Stimulated activated CD8-positive, alpha-beta memory T cell treated with anti-CD3 and anti-CD28 coated beads, Interleukin-15, amount 100 ng/mL, for 24 hours (primary cell): Measurements from ENCODE around the gene ANO10.
"Not testable (repeated sequence)": the region's sequence is repeated elsewhere in the genome, so short reads cannot be mapped to it uniquely, and the experiment has no call there.

Source experiments
- DNase-seq: peaks from one replicate; pipeline ENCODE4 v3.0.0-alpha.2; 2020; ENCODE audit warnings: low read depth

Gene ANO10

GRCh38 chr3:43518515-43518914 is 103.3 kb downstream of the ANO10 start:
- not testable (repeated sequence) for DNase-seq

GRCh38 chr3:43515970-43516635 is 105.7 kb downstream of the ANO10 start:
- DNase-seq = no peak

GRCh38 chr3:43515208-43515917 is 106.4 kb downstream of the ANO10 start:
- DNase-seq = no peak

- no peak for DNase-seq
Observed at GRCh38 chr3:43512754-43513404, 108.9 kb downstream of the ANO10 start.

- DNase-seq = no peak
Observed at GRCh38 chr3:43506644-43507043, 115.2 kb downstream of the ANO10 start.

GRCh38 chr3:43505351-43505750 is 116.5 kb downstream of the ANO10 start:
- DNase-seq = no peak

- no peak for DNase-seq
Observed at GRCh38 chr3:43503067-43503728, 118.6 kb downstream of the ANO10 start.

GRCh38 chr3:43499256-43499655 is 122.6 kb downstream of the ANO10 start:
- no peak for DNase-seq

- DNase-seq = no peak
Observed at GRCh38 chr3:43497905-43498365, 123.9 kb downstream of the ANO10 start.

GRCh38 chr3:43497422-43497821 is 124.4 kb downstream of the ANO10 start:
- DNase-seq = no peak

- no peak for DNase-seq
Observed at GRCh38 chr3:43496740-43497375, 125.0 kb downstream of the ANO10 start.

- not testable (repeated sequence) for DNase-seq
Observed at GRCh38 chr3:43492932-43493331, 128.9 kb downstream of the ANO10 start.

- not testable (repeated sequence) for DNase-seq
Observed at GRCh38 chr3:43491807-43492206, 130.0 kb downstream of the ANO10 start.

GRCh38 chr3:43490640-43491185 is 131.1 kb downstream of the ANO10 start:
- no peak for DNase-seq

GRCh38 chr3:43489930-43490329 is 131.9 kb downstream of the ANO10 start:
- DNase-seq = no peak

GRCh38 chr3:43485931-43486330 is 135.9 kb downstream of the ANO10 start:
- DNase-seq = no peak

GRCh38 chr3:43484926-43485488 is 136.8 kb downstream of the ANO10 start:
- DNase-seq = no peak

GRCh38 chr3:43481375-43481774 is 140.4 kb downstream of the ANO10 start:
- no peak for DNase-seq

- DNase-seq = not testable (repeated sequence)
Observed at GRCh38 chr3:43478839-43479238, 143.0 kb downstream of the ANO10 start.

GRCh38 chr3:43478118-43478785 is 143.6 kb downstream of the ANO10 start:
- DNase-seq = no peak

- DNase-seq = peak; percentile 16
Observed at GRCh38 chr3:43477600-43477999, 144.2 kb downstream of the ANO10 start.
